Natural killer cell treated with Interleukin-12 subunit alpha and Interleukin-12 subunit beta and Interleukin-15 and Interleukin-18, amount 100 ng/mL, for 72 hours (primary cell): Measurements from ENCODE around the gene MAP1LC3B2. TPM values are rescaled to one million over a fixed set of nuclear protein-coding genes. Genes with fewer than 3 reads are reported as not detected.

Experiments used
- total RNA-seq, 2 donors: library from RNA; stranded (reverse); gene quantifications; one replicate each; pipeline ENCODE4 v1.2.3, GENCODE V29; 2022

MAP1LC3B2 gene
- total RNA-seq, 2 donors from 2014 or later = 1.2 to 2.8 TPM

Other genes starting within 250 kb of the MAP1LC3B2 start
- 10 to 100 TPM; 45.8 to 49.7 TPM for gene SPRING1, start 178.7 kb downstream of the MAP1LC3B2 start, total RNA-seq
- 10 to 100 TPM; 17.2 to 18.3 TPM for gene RNFT2, start 178.9 kb downstream of the MAP1LC3B2 start, total RNA-seq